ENCODE data around the gene FOXP2. TPM values are rescaled to one million over a fixed set of nuclear protein-coding genes. Genes with fewer than 3 reads are reported as not detected.

The FOXP2 gene
- total and polyA plus RNA-seq, 2 donors = 0.14 to 0.19 TPM

DNA sequence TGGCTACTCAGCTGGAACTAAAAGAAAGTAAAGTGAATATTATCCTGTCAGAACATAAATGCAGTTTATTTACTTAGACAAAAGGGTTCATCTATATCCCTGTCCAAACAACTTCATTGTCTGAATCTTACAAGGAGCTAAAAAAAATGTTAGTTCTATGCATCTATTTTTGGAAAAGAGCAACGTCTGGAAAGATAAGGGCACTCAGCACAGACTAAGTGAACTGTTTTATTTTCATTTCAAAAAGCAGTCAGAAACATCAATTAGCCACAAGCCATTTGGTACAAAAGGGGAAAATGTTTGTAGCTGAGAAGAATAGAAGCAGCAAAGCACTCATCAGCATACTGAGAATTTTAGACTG is 245.5 kb downstream of the FOXP2 start:
- Histone ChIP-seq H3K36me3 (ENCODE audit: control insufficient read depth in 2 of 2, insufficient read depth in 2 of 2, low read length in 1 of 2) (no peaks in the 10 kb centered on the region), H3K4me1 (ENCODE audit: control insufficient read depth in 2 of 2, insufficient read depth in 2 of 2, low read length in 2 of 2) (no peaks in the 10 kb centered on the region), H3K27me3 (ENCODE audit: control insufficient read depth in 2 of 2, insufficient read depth in 1 of 2, low read length in 1 of 2) (no peaks in the 10 kb centered on the region), H3K27ac (ENCODE audit: low read depth in 1 of 2, low read length in 1 of 2) (no peak overlapping the region), H3K4me3 (ENCODE audit: low read length in 2 of 2) (no peak overlapping the region), H3K9me3 (ENCODE audit: control insufficient read depth in 2 of 2, insufficient read depth in 1 of 2, low read length in 1 of 2) (no peaks in the 10 kb centered on the region)
- DNase-seq (ENCODE audit: low read depth in 6 of 9, low spot score in 9 of 9) = no peak
- 24% methylated on average over 1 of the region's 1 CpG for WGBS

DNA sequence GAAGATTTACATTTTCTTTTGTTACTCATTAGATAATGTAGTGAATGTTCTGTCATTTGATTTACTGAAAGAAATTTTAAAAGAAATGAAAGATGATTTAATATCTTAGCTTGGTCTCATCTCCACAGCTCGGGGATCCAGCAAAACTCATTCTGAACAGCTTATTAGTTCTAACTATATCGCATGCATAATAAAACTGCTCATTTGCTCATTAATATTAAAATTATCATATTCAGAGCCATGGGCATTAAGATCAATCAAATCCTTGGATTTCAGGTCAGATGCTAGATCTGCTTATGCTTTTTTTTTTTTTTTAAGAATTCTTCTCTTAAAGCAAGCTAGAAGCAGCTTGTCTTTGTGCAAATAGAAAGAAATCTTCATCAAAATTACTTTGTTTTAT is 246.1 kb downstream of the FOXP2 start:
- DNase-seq (ENCODE audit: low read depth in 6 of 9, low spot score in 9 of 9) = no peak
- no peaks in the 10 kb centered on the region for H3K36me3 ChIP-seq (ENCODE audit: control insufficient read depth in 2 of 2, insufficient read depth in 2 of 2, low read length in 1 of 2)
- H3K9me3 ChIP-seq (ENCODE audit: control insufficient read depth in 2 of 2, insufficient read depth in 1 of 2, low read length in 1 of 2) = no peaks in the 10 kb centered on the region
- no peaks in the 10 kb centered on the region for H3K4me1 ChIP-seq (ENCODE audit: control insufficient read depth in 2 of 2, insufficient read depth in 2 of 2, low read length in 2 of 2)
- 94% methylated on average over 2 of the region's 2 CpGs for WGBS
- H3K27me3 ChIP-seq (ENCODE audit: control insufficient read depth in 2 of 2, insufficient read depth in 1 of 2, low read length in 1 of 2) = no peaks in the 10 kb centered on the region
- H3K27ac ChIP-seq (ENCODE audit: low read depth in 1 of 2, low read length in 1 of 2) = no peak overlapping the region
- no peak overlapping the region for H3K4me3 ChIP-seq (ENCODE audit: low read length in 2 of 2)

GRCh38 chr7:114662002-114662677 is 247.5 kb downstream of the FOXP2 start:
- 88% methylated on average over 6 of the region's 6 CpGs for WGBS
- H3K27me3 ChIP-seq (ENCODE audit: control insufficient read depth in 2 of 2, insufficient read depth in 1 of 2, low read length in 1 of 2) = no peaks in the 10 kb centered on the region
- DNase-seq (ENCODE audit: low read depth in 6 of 9, low spot score in 9 of 9) = no peak
- no peaks in the 10 kb centered on the region for H3K36me3 ChIP-seq (ENCODE audit: control insufficient read depth in 2 of 2, insufficient read depth in 2 of 2, low read length in 1 of 2)
- no peak overlapping the region for H3K4me3 ChIP-seq (ENCODE audit: low read length in 2 of 2)
- H3K9me3 ChIP-seq (ENCODE audit: control insufficient read depth in 2 of 2, insufficient read depth in 1 of 2, low read length in 1 of 2) = no peaks in the 10 kb centered on the region
- no peaks in the 10 kb centered on the region for H3K4me1 ChIP-seq (ENCODE audit: control insufficient read depth in 2 of 2, insufficient read depth in 2 of 2, low read length in 2 of 2)
- no peak overlapping the region for H3K27ac ChIP-seq (ENCODE audit: low read depth in 1 of 2, low read length in 1 of 2)

DNA sequence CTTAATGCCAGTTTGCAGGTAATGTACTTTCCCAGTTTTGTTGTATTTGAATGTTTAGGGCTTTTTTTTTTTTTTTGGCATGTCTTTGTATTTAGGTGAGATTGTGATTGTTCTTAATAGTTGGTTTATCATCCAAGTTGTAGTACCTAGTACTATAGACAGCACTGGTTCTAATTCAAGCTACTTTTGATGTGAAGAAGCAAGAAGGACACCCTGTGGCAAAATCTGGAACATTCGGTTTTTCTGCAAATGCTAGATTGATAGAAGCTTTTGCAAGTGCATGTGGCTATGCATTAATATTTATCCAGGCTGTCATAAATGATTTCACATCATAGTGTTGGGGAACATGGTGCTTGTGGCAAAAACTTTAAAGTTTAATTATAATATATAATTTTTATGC is 248.9 kb downstream of the FOXP2 start:
- H3K4me3 ChIP-seq (ENCODE audit: low read length in 2 of 2) = no peak overlapping the region
- no peaks in the 10 kb centered on the region for H3K9me3 ChIP-seq (ENCODE audit: control insufficient read depth in 2 of 2, insufficient read depth in 1 of 2, low read length in 1 of 2)
- H3K27ac ChIP-seq (ENCODE audit: low read depth in 1 of 2, low read length in 1 of 2) = no peak overlapping the region
- H3K4me1 ChIP-seq (ENCODE audit: control insufficient read depth in 2 of 2, insufficient read depth in 2 of 2, low read length in 2 of 2) = no peaks in the 10 kb centered on the region
- no peak for DNase-seq (ENCODE audit: low read depth in 6 of 9, low spot score in 9 of 9)
- no peaks in the 10 kb centered on the region for H3K36me3 ChIP-seq (ENCODE audit: control insufficient read depth in 2 of 2, insufficient read depth in 2 of 2, low read length in 1 of 2)
- H3K27me3 ChIP-seq (ENCODE audit: control insufficient read depth in 2 of 2, insufficient read depth in 1 of 2, low read length in 1 of 2) = no peaks in the 10 kb centered on the region
- 85% methylated on average over 1 of the region's 1 CpG for WGBS

GRCh38 chr7:114670676-114671075 is 256.1 kb downstream of the FOXP2 start:
- Histone ChIP-seq H3K4me1 (ENCODE audit: control insufficient read depth in 2 of 2, insufficient read depth in 2 of 2, low read length in 2 of 2) (no peaks in the 10 kb centered on the region), H3K9me3 (ENCODE audit: control insufficient read depth in 2 of 2, insufficient read depth in 1 of 2, low read length in 1 of 2) (no peaks in the 10 kb centered on the region)

GRCh38 chr7:114671563-114672123 is 257.0 kb downstream of the FOXP2 start:
- Histone ChIP-seq H3K36me3 (ENCODE audit: control insufficient read depth in 2 of 2, insufficient read depth in 2 of 2, low read length in 1 of 2) (no peaks in the 10 kb centered on the region), H3K4me1 (ENCODE audit: control insufficient read depth in 2 of 2, insufficient read depth in 2 of 2, low read length in 2 of 2) (no peaks in the 10 kb centered on the region), H3K27ac (ENCODE audit: low read depth in 1 of 2, low read length in 1 of 2) (no peak overlapping the region), H3K4me3 (ENCODE audit: low read length in 2 of 2) (no peak overlapping the region), H3K9me3 (ENCODE audit: control insufficient read depth in 2 of 2, insufficient read depth in 1 of 2, low read length in 1 of 2) (no peaks in the 10 kb centered on the region), H3K27me3 (ENCODE audit: control insufficient read depth in 2 of 2, insufficient read depth in 1 of 2, low read length in 1 of 2) (no peaks in the 10 kb centered on the region)
- DNase-seq (ENCODE audit: low read depth in 6 of 9, low spot score in 9 of 9) = no peak
- WGBS = 90% methylated on average over 2 of the region's 2 CpGs

More at GRCh38 chr7:114670676-114671075, 256.1 kb downstream of the FOXP2 start:
- H3K27me3 ChIP-seq (ENCODE audit: control insufficient read depth in 2 of 2, insufficient read depth in 1 of 2, low read length in 1 of 2) = no peaks in the 10 kb centered on the region
- no peak overlapping the region for H3K27ac ChIP-seq (ENCODE audit: low read depth in 1 of 2, low read length in 1 of 2)
- DNase-seq (ENCODE audit: low read depth in 6 of 9, low spot score in 9 of 9) = no peak
- no peaks in the 10 kb centered on the region for H3K36me3 ChIP-seq (ENCODE audit: control insufficient read depth in 2 of 2, insufficient read depth in 2 of 2, low read length in 1 of 2)
- no peak overlapping the region for H3K4me3 ChIP-seq (ENCODE audit: low read length in 2 of 2)

GRCh38 chr7:114678116-114678515 is 263.5 kb downstream of the FOXP2 start:
- no peak overlapping the region for H3K27ac ChIP-seq (ENCODE audit: low read depth in 1 of 2, low read length in 1 of 2)
- DNase-seq (ENCODE audit: low read depth in 6 of 9, low spot score in 9 of 9) = no peak
- whole genome bisulfite sequencing = 95% methylated on average over 2 of the region's 2 CpGs
- H3K4me1 ChIP-seq (ENCODE audit: control insufficient read depth in 2 of 2, insufficient read depth in 2 of 2, low read length in 2 of 2) = no peaks in the 10 kb centered on the region
- H3K27me3 ChIP-seq (ENCODE audit: control insufficient read depth in 2 of 2, insufficient read depth in 1 of 2, low read length in 1 of 2) = no peaks in the 10 kb centered on the region
- no peaks in the 10 kb centered on the region for H3K36me3 ChIP-seq (ENCODE audit: control insufficient read depth in 2 of 2, insufficient read depth in 2 of 2, low read length in 1 of 2)
- H3K9me3 ChIP-seq (ENCODE audit: control insufficient read depth in 2 of 2, insufficient read depth in 1 of 2, low read length in 1 of 2) = no peaks in the 10 kb centered on the region
- H3K4me3 ChIP-seq (ENCODE audit: low read length in 2 of 2) = no peak overlapping the region

GRCh38 chr7:114687238-114687637 is 272.6 kb downstream of the FOXP2 start:
- 92% methylated on average over 4 of the region's 4 CpGs for WGBS
- Histone ChIP-seq H3K4me3 (ENCODE audit: low read length in 2 of 2) (no peak overlapping the region), H3K4me1 (ENCODE audit: control insufficient read depth in 2 of 2, insufficient read depth in 2 of 2, low read length in 2 of 2) (no peaks in the 10 kb centered on the region), H3K27me3 (ENCODE audit: control insufficient read depth in 2 of 2, insufficient read depth in 1 of 2, low read length in 1 of 2) (no peaks in the 10 kb centered on the region), H3K36me3 (ENCODE audit: control insufficient read depth in 2 of 2, insufficient read depth in 2 of 2, low read length in 1 of 2) (no peaks in the 10 kb centered on the region), H3K9me3 (ENCODE audit: control insufficient read depth in 2 of 2, insufficient read depth in 1 of 2, low read length in 1 of 2) (no peaks in the 10 kb centered on the region), H3K27ac (ENCODE audit: low read depth in 1 of 2, low read length in 1 of 2) (no peak overlapping the region)
- DNase-seq (ENCODE audit: low read depth in 6 of 9, low spot score in 9 of 9) = no peak

DNA sequence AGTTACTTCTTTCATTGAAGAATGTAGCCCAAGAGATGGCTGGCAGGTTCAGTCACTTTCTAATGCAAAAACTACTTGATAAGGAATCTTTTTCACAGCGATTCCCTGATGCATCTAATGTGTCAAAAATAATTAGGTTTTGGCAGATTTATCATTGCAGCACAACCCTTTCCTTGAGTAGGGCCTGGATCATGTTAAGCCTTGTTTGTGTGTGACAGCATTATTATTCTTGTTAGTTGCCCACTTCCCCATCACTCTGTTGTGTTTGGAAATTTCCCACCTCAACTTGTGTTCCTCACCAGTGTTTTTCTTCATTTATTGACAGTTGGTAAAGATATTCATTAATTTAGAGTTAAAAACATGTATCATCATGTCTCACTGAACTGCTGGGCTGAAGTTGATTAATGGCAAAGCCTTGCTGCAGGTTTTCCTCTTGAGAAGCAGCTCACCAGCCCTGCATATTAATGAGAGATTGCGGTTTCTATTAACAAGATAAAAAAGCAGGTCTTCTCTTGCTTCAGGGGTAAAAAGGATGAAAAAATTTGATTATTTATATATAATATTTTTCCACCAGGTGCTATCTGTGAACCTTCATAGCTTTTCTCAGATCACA is 273.9 kb downstream of the FOXP2 start:
- 72% methylated on average over 2 of the region's 2 CpGs for WGBS
- Histone ChIP-seq H3K27ac (ENCODE audit: low read depth in 1 of 2, low read length in 1 of 2) (no peak overlapping the region), H3K4me1 (ENCODE audit: control insufficient read depth in 2 of 2, insufficient read depth in 2 of 2, low read length in 2 of 2) (no peaks in the 10 kb centered on the region), H3K36me3 (ENCODE audit: control insufficient read depth in 2 of 2, insufficient read depth in 2 of 2, low read length in 1 of 2) (no peaks in the 10 kb centered on the region), H3K9me3 (ENCODE audit: control insufficient read depth in 2 of 2, insufficient read depth in 1 of 2, low read length in 1 of 2) (no peaks in the 10 kb centered on the region), H3K4me3 (ENCODE audit: low read length in 2 of 2) (no peak overlapping the region), H3K27me3 (ENCODE audit: control insufficient read depth in 2 of 2, insufficient read depth in 1 of 2, low read length in 1 of 2) (no peaks in the 10 kb centered on the region)
- DNase-seq (ENCODE audit: low read depth in 6 of 9, low spot score in 9 of 9) = no peak
